Stimulated activated CD8-positive, alpha-beta memory T cell treated with anti-CD3 and anti-CD28 coated beads, Interleukin-15, amount 100 ng/mL, for 4 hours (primary cell): ENCODE measurements around the gene ESCO1.

ENCODE experiments used
- DNase-seq, 2 donors: peaks; one replicate each; pipeline ENCODE4 v3.0.0-alpha.2; 2020; ENCODE audit warnings: low read depth in 2 of 2

ESCO1 gene

DNA sequence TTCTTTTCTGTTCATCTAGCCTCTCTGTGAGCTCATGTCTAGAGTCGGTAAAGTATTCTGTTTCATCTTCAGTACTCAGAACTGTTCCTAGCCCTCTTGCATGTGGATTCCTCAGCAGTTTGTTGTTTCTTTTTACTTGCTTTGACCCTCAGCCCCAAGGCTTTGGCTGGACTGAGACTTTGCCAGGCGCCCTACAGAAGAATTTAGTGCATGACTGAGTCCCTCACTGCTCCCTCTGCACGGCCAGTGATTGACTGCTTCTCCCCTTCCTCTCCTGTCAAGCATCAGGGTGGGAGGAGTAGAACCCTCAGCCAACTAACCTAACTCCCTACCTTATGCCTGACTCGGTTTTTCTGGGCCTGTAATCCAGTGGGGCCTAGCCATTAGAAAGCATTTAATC is 109.8 kb downstream of the ESCO1 start:
- DNase-seq, result no peak

DNA sequence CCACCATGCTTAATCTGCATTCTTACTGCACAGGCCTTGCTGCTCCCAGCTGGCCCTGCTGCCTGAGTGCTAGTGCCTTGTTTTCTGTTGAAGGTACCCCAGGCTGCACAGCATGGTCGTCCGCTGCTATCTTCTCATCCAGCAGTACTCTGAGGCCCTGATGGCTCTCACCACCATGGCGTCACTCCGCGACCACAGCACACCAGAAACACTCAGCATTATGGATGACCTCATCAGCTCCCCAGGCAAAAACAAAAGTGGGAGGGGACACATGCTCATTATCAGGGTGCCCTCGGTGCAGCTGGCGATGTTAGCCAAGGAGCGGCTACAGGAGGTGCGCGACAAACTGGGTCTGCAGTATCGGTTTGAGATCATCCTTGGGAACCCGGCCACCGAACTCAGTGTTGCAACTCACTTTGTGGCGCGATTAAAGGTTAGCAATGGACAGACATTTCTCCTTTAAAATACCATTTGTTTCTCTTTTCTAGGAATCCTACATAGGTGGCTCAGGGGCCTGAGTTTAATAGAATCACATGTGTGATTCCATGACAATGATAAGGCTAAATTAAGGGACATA is 110.5 kb downstream of the ESCO1 start:
- no peak for DNase-seq

DNA sequence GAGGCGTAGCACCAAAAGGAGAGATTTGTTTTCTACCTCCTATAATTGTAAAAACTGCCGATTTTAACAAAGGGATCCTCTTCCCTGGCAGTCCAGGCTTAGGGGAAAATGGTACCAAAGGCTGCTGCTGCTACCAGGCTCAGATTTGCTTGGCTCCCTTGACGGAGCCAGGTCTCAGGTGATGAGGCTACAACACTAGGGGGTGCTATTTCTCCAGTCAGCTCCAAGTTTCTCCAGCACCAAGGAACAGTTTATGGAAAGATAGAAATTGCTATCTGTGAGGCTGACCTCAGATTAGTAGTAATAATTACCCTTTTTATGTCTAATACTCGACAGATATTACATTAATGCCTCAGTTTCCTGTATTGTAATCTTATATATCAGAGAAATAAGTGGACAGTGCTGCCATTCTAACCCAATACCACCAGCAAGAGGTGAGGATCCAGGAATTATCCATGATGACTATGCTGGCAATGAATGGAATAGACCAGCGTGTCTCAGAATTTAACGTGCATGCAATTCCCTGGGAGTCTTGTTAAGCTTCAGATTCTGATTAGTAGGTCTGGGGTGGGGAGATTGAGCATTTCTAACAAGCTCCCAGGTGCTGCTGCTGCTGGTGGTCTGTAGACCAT is 111.3 kb downstream of the ESCO1 start:
- no peak for DNase-seq

DNA sequence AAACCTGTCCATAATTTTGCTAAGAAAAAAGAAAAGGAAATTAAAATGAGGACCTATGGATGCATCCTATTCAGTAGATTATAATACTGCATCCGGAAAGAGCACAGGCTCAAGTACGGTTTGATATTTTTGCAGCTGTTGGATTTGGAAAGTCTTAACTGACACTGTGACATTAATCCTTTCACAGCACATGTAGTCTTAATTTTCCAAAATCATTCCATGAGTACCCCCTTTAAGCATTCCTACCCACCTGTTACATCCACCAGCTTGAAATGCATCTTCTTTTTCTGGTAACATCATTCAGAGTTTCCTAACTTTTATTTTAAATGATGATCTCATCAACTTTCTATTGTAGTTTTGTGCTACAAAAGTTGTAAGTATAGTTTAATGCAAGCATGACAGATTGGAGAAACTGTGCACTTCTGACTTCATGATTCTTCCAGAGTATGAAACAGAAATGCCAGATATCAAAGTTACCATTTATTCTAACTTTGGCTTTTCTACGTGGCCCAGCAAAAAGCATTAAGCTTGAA is 113.5 kb downstream of the ESCO1 start:
- DNase-seq, result no peak

DNA sequence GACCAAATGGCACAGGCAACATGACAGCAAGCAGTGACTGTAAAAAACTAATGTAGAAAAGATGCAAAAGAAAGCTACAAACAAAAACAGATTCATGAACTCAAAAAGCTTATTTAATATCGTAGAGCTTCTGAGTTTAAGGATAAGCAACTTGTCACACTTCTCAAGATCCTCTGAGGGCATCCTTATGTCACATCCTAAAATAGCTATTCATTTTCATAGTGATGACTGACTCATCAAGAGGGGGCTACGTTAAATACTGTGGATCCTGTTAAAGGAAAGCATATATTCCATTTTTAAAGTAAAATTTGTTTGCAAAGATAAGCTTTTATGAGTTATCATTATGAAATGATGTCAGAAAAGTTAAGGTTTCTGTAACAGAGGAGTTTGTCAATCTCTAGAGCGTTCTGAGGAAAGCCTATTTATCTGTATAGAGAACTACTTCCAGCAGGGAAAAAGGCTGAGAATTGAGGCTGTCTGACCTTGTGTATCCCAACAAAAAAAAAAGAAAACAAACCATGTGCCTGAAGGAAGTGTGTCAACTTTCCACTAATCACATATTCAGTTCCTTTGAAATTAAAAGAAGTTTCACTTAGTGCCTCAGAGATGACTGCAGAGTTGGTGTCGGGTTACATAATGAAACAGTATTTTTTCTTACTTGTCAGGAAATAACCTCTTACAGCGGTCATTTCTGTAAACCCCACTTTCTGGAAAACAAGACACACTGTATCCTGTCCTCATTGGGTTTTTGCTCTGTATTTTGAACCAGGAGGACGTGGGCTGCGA is 115.5 kb downstream of the ESCO1 start:
- no peak for DNase-seq

DNA sequence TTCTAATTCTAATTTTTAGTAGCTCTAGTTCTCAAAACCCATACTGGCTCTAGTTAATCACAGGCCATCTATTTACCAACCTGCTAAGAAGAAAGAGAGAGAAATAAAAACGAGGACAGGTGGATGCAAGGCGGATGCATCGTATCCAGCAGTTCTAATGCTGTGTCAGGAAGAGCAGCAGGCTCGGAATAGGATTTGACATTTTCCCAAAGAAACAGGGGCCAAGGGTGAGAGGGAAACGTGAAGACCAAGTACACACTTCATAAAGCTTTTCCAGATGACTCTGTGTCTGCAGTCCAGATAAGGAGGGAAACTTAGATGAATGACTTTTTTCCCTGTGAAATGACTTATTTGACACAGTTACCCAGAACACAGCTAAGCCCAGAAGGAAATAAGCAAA is 117.5 kb downstream of the ESCO1 start:
- DNase-seq, result no peak

DNA sequence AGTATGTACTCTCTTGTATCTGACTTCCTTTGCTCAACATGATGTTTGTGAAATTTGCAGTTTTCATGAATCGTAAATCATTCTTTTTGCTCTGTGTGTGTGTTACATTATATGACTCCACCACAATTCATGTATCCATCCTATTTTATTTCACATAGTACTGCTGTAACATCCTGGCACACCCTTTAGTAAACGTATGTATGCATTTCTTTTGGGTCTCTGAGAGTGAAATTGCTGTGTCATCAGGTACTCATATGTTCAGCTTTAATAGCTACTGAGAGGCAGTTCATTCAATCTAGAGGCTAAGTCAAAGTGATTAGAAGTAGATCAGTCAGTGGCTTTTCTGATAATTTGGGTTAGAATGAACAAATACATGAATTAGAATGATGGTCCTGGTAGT is 118.8 kb downstream of the ESCO1 start:
- no peak for DNase-seq

DNA sequence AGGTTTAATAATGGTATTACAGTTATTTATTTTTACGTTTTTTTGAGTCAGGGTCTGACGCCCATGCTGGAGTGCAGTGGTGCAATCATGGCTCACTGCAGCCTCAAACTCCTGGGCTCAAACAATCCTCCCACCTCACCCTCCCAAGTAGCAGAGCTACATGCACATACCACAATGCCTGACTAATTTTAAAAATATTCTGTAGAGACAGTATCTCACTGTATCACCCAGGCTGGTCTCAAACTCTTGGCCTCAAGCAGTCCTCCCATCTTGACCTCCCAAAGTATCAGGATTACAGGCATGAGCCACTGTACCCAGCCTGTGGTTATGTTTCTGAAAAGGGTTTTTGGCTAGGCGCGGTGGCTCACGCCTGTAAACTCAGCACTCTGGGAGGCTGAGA is 120.8 kb downstream of the ESCO1 start:
- no peak for DNase-seq
